BLaER1 treated with 17β-estradiol and CSF1 and Interleukin-3, amounts not matched to agents 10 nM and 100 nM (cell line): ENCODE measurements around the gene BEST4.

Source experiments
- H3K27ac ChIP-seq, 11 experiments: shearing (Covaris generic); formaldehyde crosslinking; 2 replicates each; pipeline ENCODE4 v1.8.1; 2022
- H3K27me3 ChIP-seq, 11 experiments: shearing (Covaris generic); formaldehyde crosslinking; 2 replicates each; pipeline ENCODE4 v1.8.1; 2022
- H3K36me3 ChIP-seq, 11 experiments: shearing (Covaris generic); formaldehyde crosslinking; 2 replicates each; pipeline ENCODE4 v1.8.1; 2022
- H3K4me1 ChIP-seq, 10 experiments: shearing (Covaris generic); formaldehyde crosslinking; 2 replicates each; pipeline ENCODE4 v1.8.1; 2022
- H3K4me2 ChIP-seq, 11 experiments: shearing (Covaris generic); formaldehyde crosslinking; 2 replicates each; pipeline ENCODE4 v1.8.1; 2022
- H3K4me3 ChIP-seq, 10 experiments: shearing (Covaris generic); formaldehyde crosslinking; 2 replicates each; pipeline ENCODE4 v1.8.1; 2022
- H3K9ac ChIP-seq, 11 experiments: shearing (Covaris generic); formaldehyde crosslinking; 2 replicates each; pipeline ENCODE4 v1.8.1; 2022
- H3K9me3 ChIP-seq, 11 experiments: shearing (Covaris generic); formaldehyde crosslinking; replicated peaks in 1 of 11; 2 replicates each; pipeline ENCODE4 v1.8.1; 2022
- H4K20me1 ChIP-seq, 11 experiments: shearing (Covaris generic); formaldehyde crosslinking; 2 replicates each; pipeline ENCODE4 v1.8.1; 2022
- Cebpa-rat ChIP-seq, 11 experiments: shearing (Covaris generic); IDR thresholded peaks; 2 replicates each; pipeline ENCODE4 v1.8.1; 2022

The BEST4 gene

GRCh38 chr1:44786138-44786840, 1.7 kb downstream of the BEST4 start:
- H3K4me1 ChIP-seq = peaks cover 31 to 57% (median 50%) of the 10 kb centered on the region in 10 experiments
- peaks cover 0 to 19% (median 7%) of the 10 kb centered on the region in 11 experiments; a peak in 14 of 22 replicates for H4K20me1 ChIP-seq
- H3K27ac ChIP-seq = peak overlapping the region in 9 of 11 experiments; percentile 38 to 72 (median 62); a peak in 16 of 22 replicates
- H3K9ac ChIP-seq = peak overlapping the region; percentile 51 to 79 (median 66); a peak in 21 of 22 replicates
- H3K27me3 ChIP-seq = no peaks in the 10 kb centered on the region; a peak in 2 of 22 replicates
- H3K4me2 ChIP-seq = peak overlapping the region; percentile 76 to 99 (median 92)
- peaks cover 7 to 14% (median 11%) of the 10 kb centered on the region in 11 experiments; a peak in 21 of 22 replicates for H3K36me3 ChIP-seq
- no peak for TF ChIP-seq Cebpa-rat (IDR thresholded peaks at IDR 0.05)
- peak overlapping the region; percentile 36 to 59 (median 48); a peak in 19 of 20 replicates for H3K4me3 ChIP-seq
- no peaks in the 10 kb centered on the region for H3K9me3 ChIP-seq

GRCh38 chr1:44785501-44786137, 2.4 kb downstream of the BEST4 start:
- H3K9ac ChIP-seq = peak overlapping the region; percentile 51 to 79 (median 66); a peak in 19 of 22 replicates
- TF ChIP-seq Cebpa-rat (IDR thresholded peaks at IDR 0.05) = no peak
- peak overlapping the region in 7 of 11 experiments; percentile 49 to 72 (median 64); a peak in 11 of 22 replicates for H3K27ac ChIP-seq

GRCh38 chr1:44785029-44785380, 3.0 kb downstream of the BEST4 start:
- Histone ChIP-seq H3K4me2 (peak overlapping the region; percentile 76 to 99 (median 92)), H3K27ac (peak overlapping the region in 3 of 11 experiments; percentile 28 to 66 (median 64); a peak in 4 of 22 replicates), H4K20me1 (peaks cover 8 to 32% (median 20%) of the 10 kb centered on the region in 11 experiments; a peak in 20 of 22 replicates), H3K36me3 (peaks cover 19 to 27% (median 24%) of the 10 kb centered on the region in 11 experiments), H3K27me3 (no peaks in the 10 kb centered on the region; a peak in 2 of 22 replicates), H3K4me3 (peak overlapping the region in 4 of 10 experiments; percentile 2 to 47 (median 40); a peak in 5 of 20 replicates), H3K9ac (peak overlapping the region in 6 of 11 experiments; percentile 66 to 79 (median 74); a peak in 12 of 22 replicates), H3K4me1 (peaks cover 39 to 63% (median 59%) of the 10 kb centered on the region in 10 experiments), H3K9me3 (no peaks in the 10 kb centered on the region)
- TF ChIP-seq Cebpa-rat (IDR thresholded peaks at IDR 0.05) = no peak

More at GRCh38 chr1:44785501-44786137, 2.4 kb downstream of the BEST4 start:
- Histone ChIP-seq H3K9me3 (no peaks in the 10 kb centered on the region), H3K4me1 (peaks cover 33 to 60% (median 54%) of the 10 kb centered on the region in 10 experiments), H3K4me3 (peak overlapping the region; percentile 36 to 59 (median 48); a peak in 19 of 20 replicates), H3K4me2 (peak overlapping the region; percentile 76 to 99 (median 92)), H3K27me3 (no peaks in the 10 kb centered on the region; a peak in 2 of 22 replicates), H4K20me1 (peaks cover 2 to 26% (median 14%) of the 10 kb centered on the region in 11 experiments; a peak in 19 of 22 replicates), H3K36me3 (peaks cover 13 to 21% (median 18%) of the 10 kb centered on the region in 11 experiments)

- peak overlapping the region; percentile 14 to 72 (median 43); a peak in 18 of 22 replicates for H3K27ac ChIP-seq
- H3K9ac ChIP-seq = peak overlapping the region; percentile 59 to 79 (median 73)
- no peaks in the 10 kb centered on the region for H3K9me3 ChIP-seq
- TF ChIP-seq Cebpa-rat (IDR thresholded peaks at IDR 0.05) = no peak
- peaks cover 46 to 69% (median 61%) of the 10 kb centered on the region in 10 experiments for H3K4me1 ChIP-seq
- peaks cover 26 to 33% (median 31%) of the 10 kb centered on the region in 11 experiments for H3K36me3 ChIP-seq
- peaks cover 14 to 38% (median 26%) of the 10 kb centered on the region in 11 experiments; a peak in 21 of 22 replicates for H4K20me1 ChIP-seq
- H3K4me2 ChIP-seq = peak overlapping the region; percentile 76 to 99 (median 92)
- H3K4me3 ChIP-seq = peak overlapping the region; percentile 41 to 68 (median 52)
- H3K27me3 ChIP-seq = no peaks in the 10 kb centered on the region; a peak in 2 of 22 replicates
These were observed 3.6 kb downstream of the BEST4 start for GRCh38 chr1:44784094-44785028.

GRCh38 chr1:44783697-44784093, 4.3 kb downstream of the BEST4 start:
- Histone ChIP-seq H3K27me3 (no peaks in the 10 kb centered on the region; a peak in 2 of 22 replicates), H3K4me1 (peaks cover 52 to 76% (median 66%) of the 10 kb centered on the region in 10 experiments), H3K9ac (peak overlapping the region; percentile 59 to 79 (median 73); a peak in 21 of 22 replicates), H3K27ac (peak overlapping the region; percentile 14 to 72 (median 43); a peak in 17 of 22 replicates), H3K4me2 (peak overlapping the region; percentile 76 to 99 (median 92)), H3K4me3 (peak overlapping the region; percentile 41 to 68 (median 52)), H4K20me1 (peaks cover 21 to 45% (median 33%) of the 10 kb centered on the region in 11 experiments), H3K36me3 (peaks cover 32 to 40% (median 37%) of the 10 kb centered on the region in 11 experiments), H3K9me3 (no peaks in the 10 kb centered on the region)
- no peak for TF ChIP-seq Cebpa-rat (IDR thresholded peaks at IDR 0.05)

- H3K4me1 ChIP-seq = peaks cover 67 to 85% (median 76%) of the 10 kb centered on the region in 10 experiments
- H3K27me3 ChIP-seq = no peaks in the 10 kb centered on the region; a peak in 1 of 22 replicates
- no peak for TF ChIP-seq Cebpa-rat (IDR thresholded peaks at IDR 0.05)
These were observed 7.3 kb downstream of the BEST4 start for GRCh38 chr1:44780583-44781121.

GRCh38 chr1:44778705-44779576, 9.0 kb downstream of the BEST4 start:
- Histone ChIP-seq H3K27ac (no peak overlapping the region), H3K27me3 (no peaks in the 10 kb centered on the region), H3K9me3 (no peaks in the 10 kb centered on the region; a peak in 1 of 22 replicates), H3K4me1 (peaks cover 58 to 77% (median 67%) of the 10 kb centered on the region in 10 experiments), H3K4me2 (peak overlapping the region; percentile 93 to 99 (median 97)), H3K4me3 (peak overlapping the region in 9 of 10 experiments; percentile 81 to 97 (median 87); a peak in 15 of 20 replicates), H3K36me3 (peaks cover 59 to 68% (median 65%) of the 10 kb centered on the region in 11 experiments), H4K20me1 (peaks cover 51 to 75% (median 61%) of the 10 kb centered on the region in 11 experiments), H3K9ac (peak overlapping the region; percentile 54 to 99 (median 96); a peak in 16 of 22 replicates)
- TF ChIP-seq Cebpa-rat (IDR thresholded peaks at IDR 0.05) = no peak

More at GRCh38 chr1:44780583-44781121, 7.3 kb downstream of the BEST4 start:
- no peaks in the 10 kb centered on the region; a peak in 1 of 22 replicates for H3K9me3 ChIP-seq
- no peak overlapping the region for H3K9ac ChIP-seq
- H3K36me3 ChIP-seq = peaks cover 59 to 68% (median 65%) of the 10 kb centered on the region in 11 experiments
- peaks cover 51 to 75% (median 61%) of the 10 kb centered on the region in 11 experiments for H4K20me1 ChIP-seq
- H3K4me2 ChIP-seq = peak overlapping the region in 3 of 11 experiments; percentile 0 to 97 (median 7); a peak in 1 of 22 replicates
- H3K4me3 ChIP-seq = no peak overlapping the region
- no peak overlapping the region for H3K27ac ChIP-seq
